ENCODE measurements around the gene TEX2. TPM values are rescaled to one million over a fixed set of nuclear protein-coding genes. Genes with fewer than 3 reads are reported as not detected.

TEX2 gene
- 48.8 TPM for total RNA-seq
- long read RNA-seq, full-length matches to known transcripts, result 11 of 50 reads
- long read RNA-seq, partial matches to known transcripts, result 28 of 50 reads
- long read RNA-seq, other reads (novel, unspliced or antisense), result 11 of 50 reads

- intact Hi-C loops (cut with DNase I), result loop anchor here (5.0 kb wide), 1 partner anchor 116 kb away; no protein-coding TSS in a partner anchor
- DNase-seq (ENCODE audit: low spot score), result peak; percentile 96
Observed at GRCh38 chr17:64263000-64263766, at the start of gene TEX2. TEX2 (minus strand) TSS chr17:64263260; CDS start chr17:64214217, 49,043 bp downstream.

- DNase-seq (ENCODE audit: low spot score), result no peak
- intact Hi-C loops (cut with DNase I), result no loop called here
Observed at GRCh38 chr17:64309710-64310109, 46.6 kb upstream of the TEX2 start.

GRCh38 chr17:64309021-64309420, 46.0 kb upstream of the TEX2 start:
- DNase-seq (ENCODE audit: low spot score), result no peak
- intact Hi-C loops (cut with DNase I), result no loop called here

GRCh38 chr17:64306850-64307463, 43.9 kb upstream of the TEX2 start:
- DNase-seq (ENCODE audit: low spot score), result no peak
- intact Hi-C loops (cut with DNase I), result loop anchor here (2.0 kb wide), 1 partner anchor 112 kb away; no protein-coding TSS in a partner anchor

GRCh38 chr17:64304551-64304950, 41.5 kb upstream of the TEX2 start:
- intact Hi-C loops (cut with DNase I), result no loop called here

GRCh38 chr17:64300699-64300965, 37.6 kb upstream of the TEX2 start:
- intact Hi-C loops (cut with DNase I), result no loop called here
- no peak for DNase-seq (ENCODE audit: low spot score)

More at GRCh38 chr17:64304551-64304950, 41.5 kb upstream of the TEX2 start:
- DNase-seq (ENCODE audit: low spot score), result no peak

- no peak for DNase-seq (ENCODE audit: low spot score)
- intact Hi-C loops (cut with DNase I), result no loop called here
Observed at GRCh38 chr17:64297467-64298088, 34.5 kb upstream of the TEX2 start.

GRCh38 chr17:64296246-64296645, 33.2 kb upstream of the TEX2 start:
- intact Hi-C loops (cut with DNase I), result no loop called here

GRCh38 chr17:64295146-64295545, 32.1 kb upstream of the TEX2 start:
- DNase-seq (ENCODE audit: low spot score), result no peak

More at GRCh38 chr17:64296246-64296645, 33.2 kb upstream of the TEX2 start:
- DNase-seq (ENCODE audit: low spot score), result no peak

GRCh38 chr17:64291268-64291851, 28.3 kb upstream of the TEX2 start:
- intact Hi-C loops (cut with DNase I), result no loop called here
- DNase-seq (ENCODE audit: low spot score), result no peak

More at GRCh38 chr17:64295146-64295545, 32.1 kb upstream of the TEX2 start:
- intact Hi-C loops (cut with DNase I), result no loop called here

- intact Hi-C loops (cut with DNase I), result loop anchor here (10.0 kb wide), 1 partner anchor 365 kb away; no protein-coding TSS in a partner anchor
- no peak for DNase-seq (ENCODE audit: low spot score)
Observed at GRCh38 chr17:64289741-64290141, 26.7 kb upstream of the TEX2 start.

GRCh38 chr17:64282753-64283080, 19.7 kb upstream of the TEX2 start:
- intact Hi-C loops (cut with DNase I), result loop anchor here (2.0 to 10.0 kb wide), 4 partner anchors 134 to 358 kb away; partner anchors contain the start of gene ERN1
- no peak for DNase-seq (ENCODE audit: low spot score)

- intact Hi-C loops (cut with DNase I), result loop anchor here (2.0 to 10.0 kb wide), 4 partner anchors 133 to 357 kb away; partner anchors contain the start of gene ERN1
- DNase-seq (ENCODE audit: low spot score), result peak; percentile 80
Observed at GRCh38 chr17:64281962-64282752, 19.1 kb upstream of the TEX2 start.

- DNase-seq (ENCODE audit: low spot score), result no peak
- intact Hi-C loops (cut with DNase I), result no loop called here
Observed at GRCh38 chr17:64278614-64279013, 15.6 kb upstream of the TEX2 start.

GRCh38 chr17:64277831-64278562, 14.9 kb upstream of the TEX2 start:
- intact Hi-C loops (cut with DNase I), result no loop called here
- no peak for DNase-seq (ENCODE audit: low spot score)

GRCh38 chr17:64276961-64277505, 14.0 kb upstream of the TEX2 start:
- intact Hi-C loops (cut with DNase I), result no loop called here

GRCh38 chr17:64275016-64275415, 12.0 kb upstream of the TEX2 start:
- no peak for DNase-seq (ENCODE audit: low spot score)
- intact Hi-C loops (cut with DNase I), result no loop called here

More at GRCh38 chr17:64276961-64277505, 14.0 kb upstream of the TEX2 start:
- no peak for DNase-seq (ENCODE audit: low spot score)

GRCh38 chr17:64273006-64273405, 9.9 kb upstream of the TEX2 start:
- intact Hi-C loops (cut with DNase I), result no loop called here
- DNase-seq (ENCODE audit: low spot score), result no peak
